IPS-20b (cell line): ENCODE measurements around the gene FASTKD2.
A peak's percentile ranks its signal among the peaks of the same experiment; 100 is the strongest.

Source experiments
- H3K27ac ChIP-seq: one replicate; pipeline ENCODE4 v1.5.1; 2013; ENCODE audit warnings: low read length
- H3K27me3 ChIP-seq: 2 replicates; pipeline ENCODE4 v1.6.1; 2013; ENCODE audit warnings: mild to moderate bottlenecking, low read length, inconsistent platforms; ENCODE audit not compliant: insufficient read depth
- H3K36me3 ChIP-seq: 2 replicates; pipeline ENCODE4 v1.6.1; 2013; ENCODE audit warnings: low read depth, mild to moderate bottlenecking, inconsistent platforms, low read length, moderate library complexity; ENCODE audit not compliant: insufficient read depth
- H3K4me1 ChIP-seq: 2 replicates; pipeline ENCODE4 v1.6.1; 2013; ENCODE audit warnings: mild to moderate bottlenecking, control low read depth, inconsistent platforms, low read length, moderate library complexity; ENCODE audit not compliant: insufficient read depth
- H3K4me3 ChIP-seq: 2 replicates; pipeline ENCODE4 v1.5.1; 2013; ENCODE audit warnings: mild to moderate bottlenecking, low read length, inconsistent platforms
- H3K9ac ChIP-seq: 2 replicates; pipeline ENCODE4 v1.6.1; 2013; ENCODE audit warnings: low read depth, mild to moderate bottlenecking, inconsistent platforms, low read length, moderate library complexity
- H3K9me3 ChIP-seq: 2 replicates; pipeline ENCODE4 v1.6.1; 2013; ENCODE audit warnings: mild to moderate bottlenecking, low read depth, low read length, inconsistent platforms; ENCODE audit not compliant: insufficient read depth

FASTKD2 gene

DNA sequence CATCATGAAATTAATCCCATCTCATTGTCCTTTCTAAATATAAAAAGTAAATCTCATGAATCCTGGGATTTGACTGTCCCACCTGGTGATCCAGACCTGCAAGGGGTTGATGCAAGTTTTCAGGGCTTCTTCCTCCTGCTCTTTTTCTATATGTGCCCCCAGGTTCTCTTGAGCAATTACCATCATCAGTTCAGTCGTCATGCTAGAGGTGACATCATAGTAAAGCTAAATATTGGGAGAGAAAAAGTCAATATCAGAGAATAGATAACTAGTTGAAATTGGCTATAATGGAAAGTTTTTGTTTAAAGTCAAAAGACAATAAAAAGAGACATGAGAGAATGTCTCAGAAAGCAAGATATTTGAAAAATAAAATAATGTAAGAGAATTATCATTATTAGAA lies 8.6 kb upstream of the FASTKD2 start:
- H3K4me1 ChIP-seq = no peaks in the 10 kb centered on the region
- H3K9me3 ChIP-seq = no peaks in the 10 kb centered on the region
- no peaks in the 10 kb centered on the region for H3K36me3 ChIP-seq
- no peak overlapping the region for H3K4me3 ChIP-seq
- H3K9ac ChIP-seq = no peak overlapping the region
- peaks cover 4% of the 10 kb centered on the region; the same call in 1 of the 2 replicates for H3K27me3 ChIP-seq
- no peak overlapping the region for H3K27ac ChIP-seq

DNA sequence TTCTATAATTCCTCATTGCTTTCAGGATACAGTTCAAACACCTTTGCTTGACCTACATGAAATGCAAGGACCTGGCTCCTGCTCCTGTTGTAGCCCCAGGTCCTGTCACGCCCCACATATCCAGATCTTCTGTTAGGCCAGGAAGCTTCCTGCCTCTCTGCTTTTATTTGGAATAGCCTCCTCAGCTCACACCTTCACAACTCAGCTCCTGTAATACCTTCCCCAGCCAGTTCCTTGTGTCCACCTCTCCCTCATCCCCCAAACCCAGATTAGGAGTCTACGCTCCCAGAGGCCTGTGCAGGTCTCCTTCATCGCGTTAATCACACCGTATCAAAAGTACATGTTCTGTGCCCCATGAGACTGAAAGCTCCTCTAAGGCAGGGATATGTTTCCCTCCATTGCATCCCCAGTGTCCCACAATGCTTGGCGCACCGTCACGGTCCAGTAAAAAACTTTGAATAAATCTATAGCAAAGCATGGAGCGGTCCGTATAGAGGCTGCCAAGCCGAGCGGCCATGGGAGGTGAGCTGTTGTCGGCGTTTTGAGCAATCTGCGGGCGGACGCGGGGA lies 649 bp upstream of the FASTKD2 start:
- no peaks in the 10 kb centered on the region for H3K9me3 ChIP-seq
- H3K9ac ChIP-seq = peak overlapping the region; percentile 96; the same call in 1 of the 2 replicates
- H3K27ac ChIP-seq = no peak overlapping the region
- peaks cover 7% of the 10 kb centered on the region; the same call in 1 of the 2 replicates for H3K4me1 ChIP-seq
- H3K36me3 ChIP-seq = peaks cover 29% of the 10 kb centered on the region
- peaks cover 18% of the 10 kb centered on the region; the same call in 1 of the 2 replicates for H3K27me3 ChIP-seq
- H3K4me3 ChIP-seq = peak overlapping the region; percentile 94

DNA sequence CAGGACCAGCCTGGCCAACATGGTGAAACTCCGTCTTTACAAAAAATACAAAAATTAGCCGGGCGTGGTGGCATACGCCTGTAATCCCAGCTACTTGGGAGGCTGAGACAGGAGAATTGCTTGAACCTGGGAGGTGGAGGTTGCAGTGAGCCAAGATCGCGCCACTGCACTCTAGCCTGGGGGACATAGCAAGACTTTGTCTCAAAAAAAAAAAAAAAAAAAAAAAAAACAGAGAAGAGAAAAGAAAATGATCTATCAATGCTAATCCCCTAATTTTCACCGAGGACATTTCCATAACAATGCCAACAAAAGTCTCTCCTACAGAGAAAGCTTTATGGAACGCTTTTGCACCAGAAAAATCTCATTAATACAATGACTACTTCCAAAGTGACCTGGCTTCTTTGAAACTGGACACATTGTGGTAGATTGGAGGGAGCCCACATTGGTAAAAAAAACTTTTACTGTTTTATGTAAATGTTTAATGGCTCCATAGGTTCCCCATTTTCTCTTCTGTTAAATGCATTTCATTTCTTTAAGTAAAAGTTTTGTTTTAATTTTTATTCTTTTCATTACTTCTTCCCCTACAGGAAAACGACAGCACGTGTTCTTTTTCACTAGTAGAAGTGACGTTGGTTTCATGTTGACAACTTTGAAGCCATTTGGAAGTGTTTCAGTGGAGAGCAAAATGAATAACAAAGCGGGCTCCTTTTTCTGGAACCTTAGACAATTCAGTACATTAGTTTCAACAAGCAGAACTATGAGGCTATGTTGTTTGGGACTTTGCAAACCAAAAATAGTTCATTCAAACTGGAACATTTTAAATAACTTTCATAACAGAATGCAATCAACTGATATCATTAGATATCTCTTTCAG lies 888 bp downstream of the FASTKD2 start:
- Histone ChIP-seq H3K9me3 (no peaks in the 10 kb centered on the region), H3K4me3 (peak overlapping the region; percentile 94), H3K27ac (no peak overlapping the region), H3K27me3 (peaks cover 18% of the 10 kb centered on the region; the same call in 1 of the 2 replicates), H3K36me3 (peaks cover 41% of the 10 kb centered on the region), H3K4me1 (peaks cover 7% of the 10 kb centered on the region; the same call in 1 of the 2 replicates), H3K9ac (peak overlapping the region; percentile 96)

DNA sequence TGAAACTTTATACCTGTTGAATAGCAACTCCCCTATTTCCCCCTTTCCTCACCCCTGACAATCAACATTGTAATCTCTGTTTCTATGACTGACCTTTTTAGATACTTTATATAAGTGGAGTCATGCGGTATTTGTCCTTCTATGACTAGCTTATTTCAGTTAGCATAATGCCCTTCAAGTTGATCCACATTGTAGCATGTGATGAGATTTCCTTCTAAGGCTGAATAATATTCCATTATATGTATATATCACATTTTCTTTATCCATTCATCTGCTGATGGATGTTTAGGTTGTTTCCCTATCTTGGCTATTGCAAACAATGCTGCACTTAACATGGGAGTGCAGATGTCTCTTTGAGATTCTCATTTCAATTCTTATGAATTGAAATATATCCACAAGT lies 9.5 kb downstream of the FASTKD2 start:
- H3K36me3 ChIP-seq = peaks cover 85% of the 10 kb centered on the region
- H3K9me3 ChIP-seq = peaks cover 11% of the 10 kb centered on the region; the same call in 1 of the 2 replicates
- no peaks in the 10 kb centered on the region for H3K27me3 ChIP-seq
- H3K4me3 ChIP-seq = no peak overlapping the region
- H3K9ac ChIP-seq = no peak overlapping the region
- no peaks in the 10 kb centered on the region for H3K4me1 ChIP-seq
- H3K27ac ChIP-seq = no peak overlapping the region

DNA sequence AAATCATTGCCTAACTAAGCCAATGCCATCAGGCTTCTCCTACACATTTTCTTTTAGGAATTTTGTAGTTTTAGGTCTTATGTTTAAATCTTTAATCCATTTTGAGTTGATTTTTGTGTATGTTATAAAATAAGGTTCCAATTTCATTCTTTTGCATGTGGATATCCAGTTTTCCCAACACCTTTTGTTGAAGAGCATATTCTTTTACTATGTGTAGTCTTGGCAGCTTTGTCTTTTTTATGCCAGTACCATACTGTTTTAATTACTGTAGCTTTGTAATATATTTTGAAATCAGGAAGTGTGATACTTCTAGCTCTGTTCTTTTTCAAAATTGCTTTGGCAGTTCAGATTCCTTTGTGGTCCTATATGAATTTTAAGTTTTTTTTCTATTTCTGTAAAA lies 11.0 kb downstream of the FASTKD2 start:
- peaks cover 11% of the 10 kb centered on the region; the same call in 1 of the 2 replicates for H3K9me3 ChIP-seq
- no peaks in the 10 kb centered on the region for H3K4me1 ChIP-seq
- no peak overlapping the region for H3K9ac ChIP-seq
- H3K27ac ChIP-seq = no peak overlapping the region
- H3K4me3 ChIP-seq = no peak overlapping the region
- H3K36me3 ChIP-seq = peaks cover 77% of the 10 kb centered on the region
- H3K27me3 ChIP-seq = no peaks in the 10 kb centered on the region

DNA sequence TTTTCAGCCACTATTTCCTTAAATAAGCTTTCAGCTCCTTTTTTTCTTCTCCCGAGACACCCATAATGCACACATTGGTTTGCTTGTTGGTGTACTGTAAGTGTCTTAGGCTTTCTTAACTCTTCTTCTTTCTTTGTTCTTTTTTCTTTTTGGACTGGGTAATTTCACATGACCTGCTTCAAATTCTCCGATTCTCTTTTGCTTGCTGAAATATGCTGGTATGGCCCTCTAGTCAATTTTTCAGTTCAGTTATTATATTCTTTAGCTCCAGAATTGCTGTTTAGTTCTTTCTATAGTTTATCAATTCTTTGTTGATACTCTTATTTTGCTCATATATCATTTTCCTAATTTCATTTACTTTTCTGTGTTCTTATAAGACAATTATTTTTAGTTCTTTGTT lies 15.3 kb downstream of the FASTKD2 start:
- Histone ChIP-seq H3K27ac (no peak overlapping the region), H3K9me3 (peaks cover 10% of the 10 kb centered on the region; the same call in 1 of the 2 replicates), H3K4me3 (no peak overlapping the region), H3K9ac (no peak overlapping the region), H3K27me3 (no peaks in the 10 kb centered on the region), H3K4me1 (no peaks in the 10 kb centered on the region), H3K36me3 (peaks cover 66% of the 10 kb centered on the region)

DNA sequence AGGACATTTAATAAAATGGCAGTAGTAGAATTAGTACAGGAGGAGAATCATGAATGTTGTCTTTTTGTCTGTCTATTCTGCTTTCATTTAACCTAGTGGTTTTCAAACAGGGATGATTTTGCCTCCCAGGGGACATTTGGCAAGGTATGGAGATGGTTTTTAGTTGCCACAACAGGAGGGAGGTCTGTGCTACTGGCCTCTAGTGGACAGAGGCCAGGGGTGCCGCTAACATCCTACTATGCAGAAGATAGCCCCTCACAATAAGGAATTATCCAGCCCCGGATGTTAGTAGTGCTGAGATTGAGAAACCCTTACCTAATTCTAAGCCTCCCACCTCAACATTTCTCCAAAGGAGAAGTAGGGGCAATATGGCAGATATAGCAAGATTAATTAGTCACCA lies 18.3 kb downstream of the FASTKD2 start:
- Histone ChIP-seq H3K4me1 (no peaks in the 10 kb centered on the region), H3K9ac (no peak overlapping the region), H3K27me3 (no peaks in the 10 kb centered on the region), H3K27ac (no peak overlapping the region), H3K36me3 (peaks cover 76% of the 10 kb centered on the region), H3K9me3 (no peaks in the 10 kb centered on the region), H3K4me3 (no peak overlapping the region)

DNA sequence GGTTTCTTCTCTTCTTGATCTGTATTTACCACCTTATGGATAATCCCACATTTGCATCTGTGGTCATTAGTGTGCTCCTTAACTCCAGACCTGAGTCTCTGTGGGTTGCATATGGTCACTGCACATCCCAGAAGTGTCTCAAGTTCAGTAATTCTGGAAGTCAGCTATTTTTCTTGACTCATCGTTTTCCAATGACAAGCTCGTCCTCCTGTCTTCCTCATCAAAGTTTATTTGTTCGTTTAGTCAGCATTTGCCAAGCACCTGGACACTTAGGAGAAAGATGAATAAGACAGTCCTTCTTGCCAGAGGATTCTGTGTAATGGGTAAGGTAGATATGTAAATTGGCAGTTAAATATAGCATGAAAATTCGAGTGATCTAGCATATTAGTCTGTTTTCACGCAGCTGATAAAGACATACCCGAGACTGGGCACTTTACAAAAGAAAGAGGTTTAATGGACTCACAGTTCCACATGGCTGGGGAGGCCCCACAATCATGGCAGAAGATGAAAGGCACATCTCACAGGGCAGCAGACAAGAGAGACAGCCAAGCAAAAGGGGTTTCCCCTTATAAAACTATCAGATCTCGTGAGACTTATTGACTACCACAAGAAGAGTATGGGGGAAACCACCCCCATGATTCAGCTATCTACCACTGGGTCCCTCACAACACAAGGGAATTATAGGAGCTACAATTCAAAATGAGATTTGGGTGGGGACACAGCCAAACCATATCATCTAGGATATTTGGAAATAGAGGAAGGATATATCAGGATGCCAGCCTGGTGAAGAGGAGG lies 19.4 kb downstream of the FASTKD2 start:
- Histone ChIP-seq H3K27me3 (no peaks in the 10 kb centered on the region), H3K9ac (no peak overlapping the region), H3K27ac (no peak overlapping the region), H3K4me1 (no peaks in the 10 kb centered on the region), H3K36me3 (peaks cover 76% of the 10 kb centered on the region), H3K9me3 (no peaks in the 10 kb centered on the region), H3K4me3 (no peak overlapping the region)

DNA sequence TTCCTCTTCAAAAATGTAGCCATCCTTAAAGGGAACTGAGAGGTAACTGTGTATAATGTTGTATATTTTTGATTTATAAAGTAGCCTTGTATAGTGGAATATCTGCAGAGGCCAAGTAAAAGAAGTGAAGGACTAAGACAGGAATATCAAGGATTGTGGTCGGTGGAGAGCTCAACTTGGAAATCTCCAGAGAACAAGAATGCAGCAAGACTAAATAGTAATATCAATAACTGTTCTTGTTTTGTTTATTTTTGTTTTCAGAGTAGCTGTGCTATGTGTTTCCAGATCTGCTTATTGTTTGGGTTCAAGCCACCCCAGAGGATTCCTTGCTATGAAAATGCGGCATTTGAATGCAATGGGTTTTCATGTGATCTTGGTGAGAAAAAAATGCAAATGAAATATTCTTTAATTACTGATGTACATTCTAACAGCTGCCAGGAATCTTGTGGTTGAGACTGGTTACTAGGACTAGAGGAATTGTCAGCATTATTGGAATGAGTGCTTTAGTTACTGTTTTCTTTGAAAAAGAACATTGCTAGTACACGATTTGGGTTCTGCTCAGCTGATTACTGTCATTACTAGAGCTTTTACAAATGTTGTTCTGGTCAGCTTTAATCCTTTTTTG lies 25.0 kb downstream of the FASTKD2 start:
- H3K4me1 ChIP-seq = no peaks in the 10 kb centered on the region
- H3K9me3 ChIP-seq = no peaks in the 10 kb centered on the region
- H3K4me3 ChIP-seq = no peak overlapping the region
- H3K27me3 ChIP-seq = no peaks in the 10 kb centered on the region
- peaks cover 81% of the 10 kb centered on the region for H3K36me3 ChIP-seq
- H3K27ac ChIP-seq = no peak overlapping the region
- H3K9ac ChIP-seq = no peak overlapping the region

DNA sequence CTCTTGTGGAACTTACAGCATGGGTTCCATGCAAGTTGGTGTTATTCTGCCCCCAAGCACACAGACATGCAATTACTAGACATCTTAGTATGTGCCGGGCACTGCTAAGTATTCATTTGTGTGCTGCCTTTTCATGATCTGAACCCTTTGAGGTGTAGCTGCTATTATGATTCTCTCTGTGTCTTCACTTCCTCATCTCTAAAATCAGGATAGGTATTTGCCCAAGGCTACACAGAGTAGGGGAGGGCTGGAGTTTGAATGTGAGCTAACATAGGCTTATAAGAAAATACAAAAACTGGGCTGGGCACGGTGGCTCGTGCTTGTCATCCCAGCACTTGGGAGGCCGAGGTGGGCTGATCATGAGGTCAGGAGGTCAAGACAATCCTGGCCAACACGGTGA lies 27.2 kb downstream of the FASTKD2 start:
- H3K36me3 ChIP-seq = peaks cover 61% of the 10 kb centered on the region
- H3K4me3 ChIP-seq = no peak overlapping the region
- H3K27ac ChIP-seq = no peak overlapping the region
- H3K9ac ChIP-seq = no peak overlapping the region
- H3K9me3 ChIP-seq = no peaks in the 10 kb centered on the region
- no peaks in the 10 kb centered on the region for H3K27me3 ChIP-seq
- H3K4me1 ChIP-seq = no peaks in the 10 kb centered on the region

DNA sequence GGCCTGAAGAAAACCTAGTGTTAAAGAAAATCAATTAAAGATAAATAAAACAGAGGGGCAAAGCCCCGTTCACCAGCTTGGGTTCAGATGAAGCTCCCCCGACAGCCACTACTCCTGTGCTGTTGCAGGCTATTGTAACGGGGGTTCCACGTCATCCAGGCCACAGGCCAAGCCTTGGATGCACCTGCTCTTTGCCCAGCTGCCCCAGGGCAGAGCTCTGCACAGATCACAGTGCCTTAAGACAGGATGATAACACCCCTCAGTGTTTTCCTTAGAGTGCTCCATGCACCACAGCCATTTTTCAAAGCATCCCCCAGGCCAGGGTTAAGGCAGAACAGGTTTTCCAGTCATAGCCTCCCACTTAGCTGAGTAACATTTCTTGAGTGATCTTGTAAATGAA lies 32.0 kb downstream of the FASTKD2 start:
- H3K36me3 ChIP-seq = peaks cover 14% of the 10 kb centered on the region; the same call in 1 of the 2 replicates

More for the DNA sequence above, 32.0 kb downstream of the FASTKD2 start:
- Histone ChIP-seq H3K9ac (no peak overlapping the region), H3K4me3 (no peak overlapping the region), H3K27me3 (no peaks in the 10 kb centered on the region), H3K27ac (no peak overlapping the region), H3K9me3 (no peaks in the 10 kb centered on the region), H3K4me1 (peaks cover 21% of the 10 kb centered on the region; the same call in 1 of the 2 replicates)
